HG03565 (cell line): ENCODE measurements around the gene PDCD1.

Experiments used
- ATAC-seq: cut with Tn5 transposase; IDR thresholded peaks from one replicate; pipeline ENCODE4 v1.9.1; 2021; ENCODE audit warnings: mild to moderate bottlenecking, moderate library complexity; ENCODE audit not compliant: unreplicated experiment

PDCD1 gene

DNA sequence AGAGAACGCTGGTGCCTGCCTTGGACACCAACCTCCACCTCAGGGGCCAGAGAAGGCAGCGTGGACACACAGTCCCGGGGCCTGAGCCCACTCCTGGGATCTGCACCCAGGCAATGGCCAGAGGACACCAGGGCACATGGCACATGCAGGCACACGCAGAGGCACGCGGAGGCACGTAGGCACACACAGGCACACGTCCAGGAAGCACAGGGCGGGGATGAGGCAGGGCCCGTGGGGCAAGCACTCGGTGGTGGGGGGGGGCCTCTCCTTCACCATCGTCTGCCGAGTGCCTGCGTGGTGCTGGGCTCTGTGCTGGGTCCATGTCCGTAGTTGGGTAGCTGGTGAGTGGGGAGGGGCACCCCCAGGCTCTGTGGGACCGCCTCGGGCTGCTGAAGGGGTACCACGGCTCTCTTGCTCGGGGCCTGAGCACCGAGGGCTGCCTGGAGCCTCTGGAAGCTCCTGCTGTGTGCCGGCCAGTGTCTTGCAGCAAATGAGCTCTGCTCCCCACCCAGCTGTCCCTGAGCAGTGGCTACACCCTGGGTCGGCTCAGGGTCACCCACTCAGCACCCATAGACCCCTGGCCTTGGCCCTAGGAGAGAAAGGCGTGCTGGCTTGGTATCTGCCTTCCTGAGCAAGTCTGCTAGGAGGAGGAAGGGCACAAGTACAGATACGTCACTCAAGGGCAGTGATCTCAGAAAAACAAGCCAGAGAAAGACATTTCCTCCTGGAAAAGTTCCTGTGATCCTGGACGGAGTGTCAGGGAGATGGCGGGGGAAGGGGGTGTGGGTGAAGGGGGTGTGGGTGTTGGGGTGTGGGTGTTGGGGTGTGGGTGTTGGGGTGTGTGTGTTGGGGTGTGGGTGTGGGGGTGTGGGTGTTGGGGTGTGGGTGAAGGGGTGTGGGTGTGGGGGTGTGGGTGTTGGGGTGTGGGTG is 37.3 kb upstream of the PDCD1 start:
- no peak for ATAC-seq

DNA sequence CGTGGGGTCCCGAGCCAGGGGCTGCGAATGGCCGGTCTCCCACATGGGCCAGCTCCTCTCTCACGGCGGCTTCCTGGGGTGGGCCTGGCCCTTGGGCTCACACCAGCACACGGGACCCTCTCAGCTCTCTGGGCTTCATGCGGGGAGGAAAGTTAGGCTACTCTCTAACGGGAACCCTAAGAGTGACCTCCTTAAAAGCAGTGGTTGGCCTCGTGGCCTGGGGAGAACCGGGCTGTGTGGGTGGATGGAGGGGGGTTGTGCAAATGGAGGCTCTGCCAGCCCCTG is 36.7 kb upstream of the PDCD1 start:
- no peak for ATAC-seq

GRCh38 chr2:241894681-241895426 is 36.2 kb upstream of the PDCD1 start:
- no peak for ATAC-seq

- ATAC-seq: no peak
Measured at GRCh38 chr2:241894056-241894641, 35.5 kb upstream of the PDCD1 start.

DNA sequence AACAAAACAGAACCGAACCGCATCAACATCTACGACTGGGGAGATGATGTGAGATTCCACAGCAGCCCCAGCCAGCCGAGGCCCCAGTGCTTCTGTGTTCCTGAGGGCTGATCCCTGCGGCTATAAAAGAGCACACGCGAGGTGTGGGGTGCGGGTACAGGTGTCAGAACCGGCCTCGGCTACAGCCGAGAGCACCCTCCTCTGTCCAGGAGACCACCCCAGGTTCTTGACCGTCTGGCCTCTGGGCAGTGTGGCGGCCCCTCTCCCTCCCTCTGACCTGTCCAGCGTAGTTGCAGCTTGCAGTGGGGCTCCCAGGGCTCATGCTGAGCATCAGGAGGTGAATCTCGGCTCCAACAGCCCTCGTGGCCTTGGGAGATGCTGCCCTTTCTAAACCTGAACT is 34.6 kb upstream of the PDCD1 start:
- no peak for ATAC-seq

DNA sequence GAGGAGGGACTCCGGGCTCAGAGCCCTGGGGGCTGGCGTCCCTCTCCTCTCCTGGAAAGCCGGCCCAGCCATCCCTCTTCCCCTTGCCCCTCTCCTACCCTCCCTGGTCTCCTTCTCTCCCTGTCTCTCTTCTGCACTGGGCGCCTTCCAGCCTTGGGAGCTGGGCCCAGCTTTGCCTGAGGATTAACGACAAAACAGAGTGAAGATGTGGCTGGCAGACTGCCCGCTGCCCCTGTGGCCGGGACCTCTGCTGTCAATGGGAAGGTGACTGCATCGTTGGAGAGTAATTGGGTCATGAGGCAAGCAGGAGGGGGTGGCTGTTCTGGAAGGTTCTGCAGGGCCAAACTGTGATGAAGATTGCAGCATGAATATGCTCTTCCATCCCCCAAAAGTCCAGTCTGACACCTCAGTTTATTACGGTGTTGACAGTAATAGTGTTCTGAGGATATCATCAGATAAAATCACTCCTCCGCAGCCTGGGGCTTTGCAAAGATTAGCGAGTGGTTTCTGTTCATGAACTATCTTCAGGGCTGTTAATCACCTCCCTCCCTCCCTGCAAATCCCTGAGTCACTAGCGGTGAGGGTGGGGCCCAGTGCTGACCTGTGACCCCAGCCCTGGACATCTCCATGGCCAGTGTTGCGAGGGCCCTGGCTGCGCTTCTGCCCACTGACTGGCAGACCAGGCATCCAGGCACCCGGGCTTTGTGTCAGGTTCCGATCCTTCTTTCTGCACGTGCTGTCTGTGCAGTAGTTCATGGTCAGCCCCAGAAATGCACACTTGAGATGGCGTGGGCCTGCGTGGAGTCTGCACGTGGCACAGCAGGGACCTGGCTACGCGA is 33.8 kb upstream of the PDCD1 start:
- ATAC-seq: no peak

DNA sequence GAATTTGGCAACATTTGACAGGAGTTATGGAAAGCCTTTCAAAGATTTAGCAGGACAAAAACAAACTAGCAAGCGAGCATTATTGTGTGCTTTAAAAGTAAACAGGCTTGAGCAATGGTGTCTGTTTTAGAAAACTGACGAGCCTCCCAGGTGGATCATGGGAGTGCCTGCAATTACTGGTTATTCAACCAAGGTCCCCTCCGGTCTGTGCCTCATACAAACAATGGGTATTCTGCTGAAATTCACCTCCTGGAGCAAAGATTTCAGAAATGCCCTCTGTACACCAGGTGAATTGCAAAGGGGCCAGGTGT is 33.2 kb upstream of the PDCD1 start:
- ATAC-seq: no peak

GRCh38 chr2:241891315-241891987 is 32.8 kb upstream of the PDCD1 start:
- no peak for ATAC-seq

- no peak for ATAC-seq
Measured at GRCh38 chr2:241890524-241891235, 32.0 kb upstream of the PDCD1 start.

DNA sequence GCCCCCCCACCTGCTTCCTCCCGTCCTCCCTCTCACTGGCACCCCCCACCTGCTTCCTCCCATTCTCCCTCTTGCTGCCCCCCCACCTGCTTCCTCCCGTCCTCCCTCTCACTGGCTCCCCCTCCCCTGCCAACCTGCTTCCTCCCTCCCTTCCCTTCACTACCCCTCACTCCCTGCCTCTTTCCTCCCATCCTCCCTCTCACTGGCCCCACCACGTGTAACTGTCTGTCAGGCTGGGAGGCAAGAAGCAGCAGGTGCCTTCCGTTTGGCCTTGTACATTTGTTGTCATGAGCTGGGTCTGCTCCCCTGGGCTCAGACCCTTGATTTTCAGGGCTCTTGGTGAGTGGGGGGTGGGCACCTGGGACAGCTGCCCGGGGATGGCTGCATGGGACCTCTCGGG is 29.9 kb upstream of the PDCD1 start:
- ATAC-seq: no peak

GRCh38 chr2:241887806-241888522 is 29.3 kb upstream of the PDCD1 start:
- ATAC-seq: no peak

DNA sequence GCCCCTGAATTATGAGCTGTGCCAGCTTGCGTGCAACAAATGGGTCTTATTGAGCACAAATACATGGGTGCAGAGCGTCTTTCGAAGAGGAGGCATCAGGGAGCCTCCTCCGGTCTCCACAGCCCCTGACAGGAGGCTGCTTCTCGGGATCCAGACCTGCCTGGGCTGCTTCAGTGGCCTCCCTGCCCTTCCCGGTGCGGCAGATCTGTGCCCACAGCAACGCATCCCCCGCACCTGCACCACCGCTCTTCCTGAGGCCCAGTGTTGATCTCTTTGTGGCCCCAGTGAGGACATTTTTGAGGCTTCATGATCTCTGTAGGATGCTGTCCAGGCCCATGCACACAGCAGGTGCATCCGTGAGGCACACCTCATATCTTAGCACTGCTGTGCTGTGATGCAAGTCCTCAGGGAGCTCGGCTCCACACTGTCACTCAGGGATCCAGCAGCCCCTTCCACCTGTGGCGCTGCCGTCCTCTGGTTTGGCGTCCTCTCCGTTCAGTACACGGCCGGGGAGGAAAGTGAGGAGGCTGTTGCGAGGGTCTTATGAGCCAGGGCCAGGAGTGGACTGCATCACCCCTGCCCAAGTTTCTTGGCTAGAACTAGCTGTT is 28.2 kb upstream of the PDCD1 start:
- no peak for ATAC-seq

DNA sequence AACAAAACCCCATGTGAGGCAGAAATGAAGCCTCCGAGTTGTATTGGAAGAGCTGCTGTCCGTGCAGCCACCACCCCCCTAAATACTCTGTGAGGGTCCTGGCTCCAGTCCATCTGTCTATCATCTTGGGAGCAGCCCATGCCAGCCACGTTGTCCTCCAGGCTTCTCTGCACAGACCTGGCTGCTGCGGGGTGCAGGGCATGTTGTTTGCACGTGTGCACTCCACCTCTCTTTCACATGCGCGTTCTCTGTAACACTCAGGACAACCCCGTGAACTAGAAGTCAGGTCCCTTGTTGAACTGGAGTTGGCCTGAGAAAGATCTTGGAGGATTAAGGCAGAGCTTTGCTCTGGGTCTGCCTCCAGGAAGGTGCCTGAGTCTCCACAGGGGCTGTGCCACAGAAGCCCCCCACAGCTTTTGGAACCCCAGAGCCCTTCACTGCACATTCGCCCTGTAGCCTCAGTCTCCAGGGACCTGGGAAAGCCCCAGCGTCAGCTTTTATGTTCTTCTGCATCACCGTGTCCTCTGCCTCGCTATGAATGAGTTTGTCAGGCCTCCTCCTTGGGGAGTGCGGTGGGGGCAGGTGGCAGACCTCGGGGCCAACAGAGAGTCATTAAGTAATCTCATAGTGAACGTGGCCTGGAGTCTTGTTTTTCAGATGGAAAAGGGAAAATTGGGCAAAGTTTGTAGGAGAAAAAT is 27.4 kb upstream of the PDCD1 start:
- ATAC-seq: no peak

DNA sequence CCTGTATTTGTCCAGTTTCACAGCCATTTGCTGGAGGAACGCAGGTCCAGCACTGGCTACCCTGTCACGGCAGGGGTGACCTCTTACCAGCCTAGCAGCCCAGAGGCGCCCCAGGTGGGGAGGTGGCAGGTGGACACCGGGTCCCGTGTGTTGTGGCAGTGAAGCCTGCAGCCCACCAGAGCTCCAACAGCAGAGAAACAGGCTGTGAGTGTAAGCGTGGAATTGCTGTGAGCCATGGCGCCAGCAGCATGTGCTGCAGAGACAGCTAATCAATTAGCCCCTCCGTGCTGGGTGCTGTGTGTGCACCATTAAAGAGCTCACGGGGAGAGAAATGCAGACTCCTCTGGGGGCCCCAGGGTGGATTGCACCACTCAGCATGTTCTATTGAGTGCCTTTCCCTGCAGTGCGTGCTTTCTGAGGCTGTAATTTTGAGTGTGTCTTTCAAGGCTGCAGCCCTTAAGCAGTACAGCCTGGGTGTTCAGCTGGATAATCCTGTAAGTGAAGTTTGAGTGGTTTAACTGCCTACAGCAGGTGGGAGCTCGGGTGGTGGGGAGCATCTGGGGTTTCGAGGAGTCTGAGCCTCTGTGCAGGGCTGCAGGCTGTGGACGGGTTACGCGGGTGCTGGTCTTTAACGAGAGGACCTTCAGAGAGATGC is 26.7 kb upstream of the PDCD1 start:
- no peak for ATAC-seq

DNA sequence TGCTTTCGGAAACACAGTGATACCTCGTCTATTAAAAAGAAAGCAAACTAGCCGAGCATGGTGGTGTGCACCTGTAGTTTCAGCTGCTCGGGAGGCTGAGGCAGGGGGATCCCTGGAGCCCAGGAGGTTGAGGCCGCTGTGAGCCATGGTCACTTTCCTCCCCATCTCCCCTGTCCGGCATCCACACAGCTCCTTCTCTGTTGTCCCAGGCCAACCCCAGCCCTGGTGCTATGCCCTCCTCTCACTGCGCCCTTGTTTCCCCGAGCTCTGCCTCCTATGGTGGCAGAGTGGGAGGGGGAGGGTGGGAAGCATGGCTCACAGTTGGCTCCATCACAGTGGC is 26.2 kb upstream of the PDCD1 start:
- ATAC-seq: no peak

DNA sequence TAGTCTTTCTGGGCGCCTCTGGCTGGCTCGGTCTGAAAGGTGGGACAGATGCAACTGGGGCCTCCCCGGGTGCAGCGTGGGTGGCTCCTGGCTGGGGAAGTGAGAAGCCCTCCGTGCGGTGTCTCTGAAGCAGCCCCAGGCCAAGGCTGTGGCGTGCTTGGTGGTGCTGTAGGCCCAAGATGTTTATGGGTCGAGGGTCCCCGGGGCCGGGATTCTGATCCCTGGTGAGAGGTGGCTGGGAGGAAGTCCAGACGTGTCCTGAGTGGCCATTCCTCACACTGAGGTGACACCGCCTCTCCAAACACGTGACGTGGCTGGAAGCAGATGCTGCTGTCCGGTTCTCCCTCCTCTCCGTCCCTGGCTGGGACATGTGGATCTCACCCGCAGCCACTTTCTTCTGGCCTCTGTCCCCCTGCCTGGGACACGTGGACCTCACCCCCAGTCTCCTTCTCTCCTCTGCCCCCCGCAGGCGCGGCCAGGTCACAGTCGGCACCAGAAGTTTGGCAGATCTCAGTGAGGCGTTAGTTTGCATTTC is 23.5 kb upstream of the PDCD1 start:
- ATAC-seq: peak; percentile 39

DNA sequence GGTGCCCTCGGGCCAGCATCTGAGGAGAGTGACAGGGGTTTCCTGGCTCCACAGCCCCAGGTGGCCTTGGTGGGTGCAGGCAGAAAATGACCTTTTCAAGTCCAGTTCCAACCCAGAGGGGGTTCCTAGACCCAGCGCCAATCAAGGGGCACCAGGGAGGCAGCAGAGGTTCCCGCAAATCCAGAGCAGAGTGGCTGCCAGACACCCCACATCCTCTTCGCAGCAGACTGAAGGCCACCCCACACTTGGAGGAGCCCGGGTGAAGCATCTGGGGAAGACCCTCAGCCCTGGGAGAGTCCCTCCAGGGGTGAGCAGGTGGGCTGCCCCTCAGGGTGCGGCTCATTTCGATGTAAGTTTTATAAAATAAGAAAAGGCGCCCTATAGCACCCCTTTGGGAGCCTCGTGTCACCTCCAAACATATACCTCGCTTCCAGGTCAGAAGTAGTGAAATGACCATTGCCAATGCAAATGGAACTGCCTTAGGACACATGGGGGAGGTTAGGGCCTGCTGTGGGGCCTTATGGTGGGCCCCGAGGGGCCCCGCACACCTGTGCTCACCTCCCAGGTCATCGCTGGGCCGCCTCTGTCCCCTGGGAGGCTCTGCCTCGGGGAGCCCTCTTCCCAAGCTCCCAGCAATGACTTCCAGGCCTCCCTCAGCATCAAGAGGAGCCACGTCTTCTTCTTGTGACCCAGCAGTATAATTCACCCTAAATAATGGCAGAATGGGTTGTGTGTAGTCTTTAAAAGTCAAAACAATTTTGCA is 21.8 kb upstream of the PDCD1 start:
- ATAC-seq: no peak
